ENCODE measurements around the gene PKP1.

DNA sequence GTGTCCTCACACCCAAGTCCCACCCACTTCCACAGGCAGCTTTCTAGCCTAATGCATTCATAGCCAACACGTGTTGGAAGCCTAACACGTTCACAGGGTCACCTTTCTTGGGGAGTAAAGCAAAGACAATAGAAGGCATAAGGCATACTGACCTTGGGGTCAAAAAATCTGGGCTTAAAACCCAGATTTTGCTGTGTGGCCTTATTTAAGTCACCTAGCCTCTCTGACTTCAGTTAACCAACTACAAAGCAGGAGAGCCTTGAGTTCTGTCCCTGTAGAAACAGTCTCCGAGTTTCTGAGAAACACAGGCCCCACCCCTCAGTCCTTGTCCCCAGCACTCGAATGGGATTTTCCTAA, 92.8 kb downstream of the PKP1 start:
- TF ChIP-seq POLR2A (IDR thresholded peaks at IDR 0.05) (no peak), POLR2AphosphoS5 (IDR thresholded peaks at IDR 0.05) (no peak), EP300 (IDR thresholded peaks at IDR 0.05) (no peak)
- TF ChIP-seq, protein P1, sequence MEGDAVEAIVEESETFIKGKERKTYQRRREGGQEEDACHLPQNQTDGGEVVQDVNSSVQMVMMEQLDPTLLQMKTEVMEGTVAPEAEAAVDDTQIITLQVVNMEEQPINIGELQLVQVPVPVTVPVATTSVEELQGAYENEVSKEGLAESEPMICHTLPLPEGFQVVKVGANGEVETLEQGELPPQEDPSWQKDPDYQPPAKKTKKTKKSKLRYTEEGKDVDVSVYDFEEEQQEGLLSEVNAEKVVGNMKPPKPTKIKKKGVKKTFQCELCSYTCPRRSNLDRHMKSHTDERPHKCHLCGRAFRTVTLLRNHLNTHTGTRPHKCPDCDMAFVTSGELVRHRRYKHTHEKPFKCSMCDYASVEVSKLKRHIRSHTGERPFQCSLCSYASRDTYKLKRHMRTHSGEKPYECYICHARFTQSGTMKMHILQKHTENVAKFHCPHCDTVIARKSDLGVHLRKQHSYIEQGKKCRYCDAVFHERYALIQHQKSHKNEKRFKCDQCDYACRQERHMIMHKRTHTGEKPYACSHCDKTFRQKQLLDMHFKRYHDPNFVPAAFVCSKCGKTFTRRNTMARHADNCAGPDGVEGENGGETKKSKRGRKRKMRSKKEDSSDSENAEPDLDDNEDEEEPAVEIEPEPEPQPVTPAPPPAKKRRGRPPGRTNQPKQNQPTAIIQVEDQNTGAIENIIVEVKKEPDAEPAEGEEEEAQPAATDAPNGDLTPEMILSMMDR (IDR thresholded peaks at IDR 0.05), result no peak
